IMR-90 (cell line): Measurements from ENCODE around the gene NKTR. TPM values are rescaled to one million over a fixed set of nuclear protein-coding genes. Genes with fewer than 3 reads are reported as not detected.

Experiments
- ATAC-seq: fragments of 200-7000 bp; cut with Tn5 transposase; 2 replicates; pipeline ENCODE4 v1.9.1; 2020; ENCODE audit warnings: low read depth, mild to moderate bottlenecking, moderate library complexity
- BruUV-seq: library from RNA; stranded (reverse); fragments of 400-500 nt; replicated peaks from 2 replicates; lab custom pipeline; 2021; lab: Mats Ljungman, UMichigan
- CTCF ChIA-PET: fragments of 300-600 bp; formaldehyde crosslinking; extraction: SDS; loops from one replicate; lab custom pipeline; 2021; ENCODE audit warnings: antibody characterized with exemption; lab: Yijun Ruan, JAX
- POLR2A ChIA-PET: fragments of 300-600 bp; sonication (Branson Sonifier 250); formaldehyde crosslinking; loops from one replicate; lab custom pipeline; 2022; ENCODE audit warnings: antibody characterized with exemption; ENCODE audit not compliant: unreplicated experiment; lab: Charles Lee
- DNase-seq: peaks from one replicate; pipeline ENCODE4 v3.0.0; 2013
- H2AFZ ChIP-seq: replicated peaks from 2 replicates; pipeline ENCODE3; 2013; ENCODE audit warnings: low read length, mild to moderate bottlenecking; ENCODE audit not compliant: poor library complexity
- H2AK5ac ChIP-seq: 2 replicates; pipeline ENCODE4 v1.6.1; 2013; ENCODE audit warnings: low read depth, low read length, inconsistent platforms
- H2AK9ac ChIP-seq: replicated peaks from 2 replicates; pipeline ENCODE3; 2013; ENCODE audit warnings: mild to moderate bottlenecking, low read depth, low read length, moderate library complexity; ENCODE audit not compliant: poor library complexity
- H2BK120ac ChIP-seq: 2 replicates; pipeline ENCODE4 v1.6.1; 2013; ENCODE audit warnings: low read depth, low read length, inconsistent platforms
- H2BK15ac ChIP-seq: 3 replicates; pipeline ENCODE4 v1.6.1; 2013; ENCODE audit warnings: low read depth, low read length, inconsistent platforms
- H2BK20ac ChIP-seq: 2 replicates; pipeline ENCODE4 v1.6.1; 2013; ENCODE audit warnings: low read depth, mild to moderate bottlenecking, inconsistent platforms, low read length, moderate library complexity
- H2BK5ac ChIP-seq: 2 replicates; pipeline ENCODE4 v1.6.1; 2013; ENCODE audit warnings: mild to moderate bottlenecking, low read depth, low read length, inconsistent platforms; ENCODE audit not compliant: poor library complexity, severe bottlenecking
- H3K14ac ChIP-seq: replicated peaks from 2 replicates; pipeline ENCODE4 v1.6.1; 2013; ENCODE audit warnings: low read depth, low read length, inconsistent platforms
- H3K18ac ChIP-seq: 2 replicates; pipeline ENCODE4 v1.6.1; 2013; ENCODE audit warnings: low read depth, low read length, control low read depth
- H3K23ac ChIP-seq: 2 replicates; pipeline ENCODE4 v1.6.1; 2013; ENCODE audit warnings: low read depth, low read length, inconsistent platforms
- H3K27ac ChIP-seq: 2 replicates; pipeline ENCODE4 v1.5.1; 2013; ENCODE audit warnings: mild to moderate bottlenecking, control low read depth, low read length; ENCODE audit not compliant: insufficient read depth
- H3K27me3 ChIP-seq: 2 replicates; pipeline ENCODE4 v1.6.1; 2013; ENCODE audit warnings: low read length; ENCODE audit not compliant: control insufficient read depth, insufficient read depth
- H3K36me3 ChIP-seq: 2 replicates; pipeline ENCODE4 v1.6.1; 2013; ENCODE audit warnings: low read length, mixed read lengths; ENCODE audit not compliant: control insufficient read depth, insufficient read depth
- H3K4ac ChIP-seq: 2 replicates; pipeline ENCODE4 v1.6.1; 2013; ENCODE audit warnings: low read depth, low read length, inconsistent platforms
- H3K4me1 ChIP-seq: 2 replicates; pipeline ENCODE4 v1.6.1; 2013; ENCODE audit warnings: low read length, mixed read lengths; ENCODE audit not compliant: control insufficient read depth, insufficient read depth
- H3K4me2 ChIP-seq: 2 replicates; pipeline ENCODE4 v1.6.1; 2013; ENCODE audit warnings: low read depth, mild to moderate bottlenecking, control low read depth, low read length, moderate library complexity
- H3K4me3 ChIP-seq: 2 replicates; pipeline ENCODE4 v1.5.1; 2013; ENCODE audit warnings: low read depth, mild to moderate bottlenecking, control low read depth, low read length, moderate library complexity; ENCODE audit not compliant: insufficient read depth
- H3K56ac ChIP-seq: 2 replicates; pipeline ENCODE4 v1.6.1; 2013; ENCODE audit warnings: low read length, inconsistent platforms; ENCODE audit not compliant: insufficient read depth; ENCODE audit errors: extremely low read depth
- H3K79me1 ChIP-seq, 2 experiments: 2 replicates each; pipeline ENCODE4 v1.6.1; 2013; ENCODE audit warnings: low read length in 2 of 2, inconsistent platforms in 1 of 2, low read depth in 1 of 2
- H3K9ac ChIP-seq: 2 replicates; pipeline ENCODE4 v1.6.1; 2013; ENCODE audit warnings: low read depth, low read length, control low read depth
- H3K9me1 ChIP-seq: 2 replicates; pipeline ENCODE4 v1.6.1; 2013; ENCODE audit warnings: low read length, inconsistent platforms; ENCODE audit not compliant: insufficient read depth
- H3K9me3 ChIP-seq: 2 replicates; pipeline ENCODE4 v1.6.1; 2013; ENCODE audit warnings: low read length; ENCODE audit not compliant: control insufficient read depth, insufficient read depth
- H4K20me1 ChIP-seq: 2 replicates; pipeline ENCODE4 v1.6.1; 2013; ENCODE audit warnings: low read length, inconsistent platforms; ENCODE audit not compliant: insufficient read depth
- H4K5ac ChIP-seq: 2 replicates; pipeline ENCODE4 v1.6.1; 2013; ENCODE audit warnings: mild to moderate bottlenecking, low read depth, low read length, control low read depth
- H4K8ac ChIP-seq, 2 experiments: 2 replicates each; pipeline ENCODE4 v1.6.1; 2013; ENCODE audit warnings: low read depth in 2 of 2, low read length in 2 of 2, control low read depth in 1 of 2, inconsistent platforms in 1 of 2
- H4K91ac ChIP-seq: 2 replicates; pipeline ENCODE4 v1.6.1; 2013; ENCODE audit warnings: low read depth, low read length, inconsistent platforms; ENCODE audit not compliant: insufficient read depth
- FOS ChIP-seq: fragments of 150-350 bp; IDR thresholded peaks from 2 replicates; pipeline ENCODE4 v1.6.1; 2016; ENCODE audit warnings: low read depth, low read length
- RAD21 ChIP-seq: IDR thresholded peaks from 2 replicates; pipeline ENCODE4 v1.6.1; 2012; ENCODE audit warnings: low read length, improper control_type of control experiment
- SMC3 ChIP-seq: fragments of 150-350 bp; IDR thresholded peaks from 2 replicates; pipeline ENCODE4 v1.6.1; 2016; ENCODE audit warnings: low read depth, mild to moderate bottlenecking, antibody characterized with exemption, low read length, moderate library complexity
- WGBS, 2 experiments: methylation state at CpG; one replicate each; pipeline versions ENCODE4 v1.1.5 to v1.1.7; 2013; ENCODE audit warnings: missing lambda C conversion rate in 2 of 2; ENCODE audit not compliant: insufficient read length in 1 of 2; ENCODE audit errors: extremely low coverage in 2 of 2; 5-methylcytosine and 5-hydroxymethylcytosine counted together
- dilution Hi-C: fragments of 300-500 bp; cut with HindIII; formaldehyde crosslinking; loops from one replicate; pipeline ENCODE4 v1.14.3; 2018; ENCODE audit warnings: low sequenced_read_pairs; ENCODE audit not compliant: unreplicated experiment
- in situ Hi-C: fragments of 300-500 bp; cut with MboI; formaldehyde crosslinking; loops from 3 replicates; pipeline ENCODE4 v1.14.3; 2019; ENCODE audit warnings: low sequenced_read_pairs, inconsistent platforms, mixed read lengths
- intact Hi-C: fragments of 100-400 bp; cut with micrococcal nuclease; formaldehyde crosslinking; loops from 2 replicates; pipeline ENCODE4 v1.10.0; 2022
- polyA plus RNA-seq, 3 experiments: library from polyadenylated mRNA; depleted of rRNA; stranded (reverse); fragments of >200 nt; gene quantifications; 2 replicates each; pipeline ENCODE4 v1.2.3, GENCODE V29; 2012; ENCODE audit warnings: low replicate concordance in 1 of 3
- total RNA-seq: library from RNA; depleted of rRNA; stranded (reverse); fragments of >200 nt; gene quantifications from 2 replicates; pipeline ENCODE4 v1.2.3, GENCODE V29; 2012

Gene NKTR
- total and polyA plus RNA-seq, 2 of the 4 experiments (the other 2 are of a cell fraction), result 24.0 to 30.7 TPM

DNA sequence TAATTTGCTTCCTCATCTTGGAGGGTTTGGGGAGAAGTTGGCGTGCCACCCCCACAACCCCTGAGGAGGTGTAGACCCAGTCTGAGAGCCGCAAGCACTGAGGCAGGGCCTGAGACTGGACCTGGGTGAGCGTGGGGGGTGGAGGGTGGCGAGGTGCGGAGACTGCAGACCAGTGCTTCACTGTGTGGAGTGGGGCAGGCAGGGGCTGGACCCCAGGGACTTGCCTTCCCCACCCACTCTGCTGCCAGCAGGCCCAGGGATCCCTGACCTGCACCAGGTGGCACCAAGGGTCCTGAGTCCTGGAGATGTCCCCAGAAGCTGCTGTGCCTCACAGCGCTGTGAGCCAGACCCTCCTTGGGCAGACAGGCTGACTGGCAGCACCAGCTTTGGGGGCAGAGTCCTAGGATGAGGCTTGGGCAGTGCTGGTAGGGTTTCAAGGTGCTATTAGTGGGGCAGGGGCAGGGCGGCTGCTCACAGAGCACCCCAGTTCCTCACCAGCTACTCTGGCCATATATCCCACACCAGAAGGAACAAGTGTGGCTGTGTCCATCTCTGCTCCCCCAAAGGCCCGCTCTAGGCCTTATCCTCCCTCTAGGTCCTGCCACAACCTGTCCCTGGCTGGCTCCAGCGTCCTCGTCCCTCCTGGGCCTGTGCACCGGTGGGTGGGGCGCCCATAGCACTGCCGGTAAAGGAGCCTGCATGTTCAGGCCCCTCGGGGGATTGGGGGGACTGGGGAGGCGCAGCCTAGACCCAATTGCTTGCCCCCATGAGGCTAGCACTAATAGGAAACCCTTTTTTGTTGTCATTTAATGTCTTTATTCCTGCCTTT, 64.8 kb downstream of the NKTR start:
- POLR2A ChIA-PET, result no interaction called here
- DNase-seq, result no peak
- peaks cover 10% of the 10 kb centered on the region; the same call in 1 of the 2 replicates for H3K36me3 ChIP-seq
- no peak overlapping the region for H3K4ac ChIP-seq
- H4K91ac ChIP-seq, result no peak overlapping the region
- H2AK9ac ChIP-seq, result peak overlapping the region; percentile 9
- CTCF ChIA-PET, result no interaction called here
- H3K56ac ChIP-seq, result no peak overlapping the region
- H3K4me2 ChIP-seq, result no peak overlapping the region
- no peak overlapping the region for H3K14ac ChIP-seq
- no peak overlapping the region for H4K8ac ChIP-seq
- H2AFZ ChIP-seq, result no peak overlapping the region
- no peak overlapping the region for H3K18ac ChIP-seq
- no peak overlapping the region for H4K5ac ChIP-seq
- H3K4me3 ChIP-seq, result no peak overlapping the region
- H3K27ac ChIP-seq, result no peak overlapping the region
- peaks cover 10% of the 10 kb centered on the region for H4K20me1 ChIP-seq
- H3K9me1 ChIP-seq, result peaks cover 9% of the 10 kb centered on the region; the same call in 1 of the 2 replicates
- no peak overlapping the region for H2BK5ac ChIP-seq
- BruUV-seq, result TSS peak; percentile 27
- H2BK15ac ChIP-seq, result no peak overlapping the region
- no peak for TF ChIP-seq RAD21
- no peak for TF ChIP-seq FOS
- TF ChIP-seq SMC3, result no peak
- H3K4me1 ChIP-seq, result no peaks in the 10 kb centered on the region; the same call in 1 of the 2 replicates
- intact Hi-C loops, result no loop called here
- dilution Hi-C loops, result no loop called here
- no peak overlapping the region for H2BK120ac ChIP-seq
- H3K9me3 ChIP-seq, result no peaks in the 10 kb centered on the region; the same call in 1 of the 2 replicates
- in situ Hi-C loops, result no loop called here
- no peak for ATAC-seq
- no peak overlapping the region for H2AK5ac ChIP-seq
- no peak overlapping the region for H2BK20ac ChIP-seq
- no peak overlapping the region for H3K23ac ChIP-seq
- WGBS, 2 experiments, result no CpG with 5 or more reads among the region's 15 CpGs
- no peak overlapping the region for H3K9ac ChIP-seq
- peaks cover 0 to 10% of the 10 kb centered on the region in 2 experiments; a peak in 2 of 4 replicates for H3K79me1 ChIP-seq
- H3K27me3 ChIP-seq, result peaks cover 5% of the 10 kb centered on the region; the same call in 1 of the 2 replicates
